GM21723 (cell line): ENCODE measurements around the gene PTPRM.

ENCODE experiments used
- ATAC-seq: cut with Tn5 transposase; IDR thresholded peaks from one replicate; pipeline ENCODE4 v1.9.1; 2021; ENCODE audit warnings: mild to moderate bottlenecking, moderate library complexity; ENCODE audit not compliant: unreplicated experiment

Gene PTPRM

GRCh38 chr18:7885865-7886264 lies 318.7 kb downstream of the PTPRM start:
- ATAC-seq, result no peak

- no peak for ATAC-seq
Measured at GRCh38 chr18:7886436-7886835, 319.3 kb downstream of the PTPRM start.

- no peak for ATAC-seq
Measured at GRCh38 chr18:7889515-7889914, 322.4 kb downstream of the PTPRM start.

- ATAC-seq, result no peak
Measured at GRCh38 chr18:7890075-7890474, 323.0 kb downstream of the PTPRM start.

- ATAC-seq, result no peak
Measured at GRCh38 chr18:7892556-7892955, 325.4 kb downstream of the PTPRM start.

GRCh38 chr18:7894592-7894991 lies 327.5 kb downstream of the PTPRM start:
- no peak for ATAC-seq

- no peak for ATAC-seq
Measured at GRCh38 chr18:7895346-7895745, 328.2 kb downstream of the PTPRM start.

- ATAC-seq, result no peak
Measured at GRCh38 chr18:7896161-7896560, 329.0 kb downstream of the PTPRM start.

- ATAC-seq, result no peak
Measured at GRCh38 chr18:7896805-7897518, 329.8 kb downstream of the PTPRM start.

- no peak for ATAC-seq
Measured at GRCh38 chr18:7898181-7898580, 331.1 kb downstream of the PTPRM start.

GRCh38 chr18:7899078-7899477 lies 332.0 kb downstream of the PTPRM start:
- ATAC-seq, result no peak

- ATAC-seq, result no peak
Measured at GRCh38 chr18:7900091-7900490, 333.0 kb downstream of the PTPRM start.

- no peak for ATAC-seq
Measured at GRCh38 chr18:7901657-7902056, 334.5 kb downstream of the PTPRM start.

GRCh38 chr18:7902399-7902839 lies 335.3 kb downstream of the PTPRM start:
- no peak for ATAC-seq

- no peak for ATAC-seq
Measured at GRCh38 chr18:7904529-7904928, 337.4 kb downstream of the PTPRM start.

- no peak for ATAC-seq
Measured at GRCh38 chr18:7908681-7909299, 341.7 kb downstream of the PTPRM start.

GRCh38 chr18:7914834-7915670 lies 347.9 kb downstream of the PTPRM start:
- no peak for ATAC-seq

GRCh38 chr18:7918701-7919100 lies 351.6 kb downstream of the PTPRM start:
- ATAC-seq, result no peak

- no peak for ATAC-seq
Measured at GRCh38 chr18:7919565-7919964, 352.4 kb downstream of the PTPRM start.

GRCh38 chr18:7921938-7922587 lies 354.9 kb downstream of the PTPRM start:
- ATAC-seq, result no peak

GRCh38 chr18:7923105-7923504 lies 356.0 kb downstream of the PTPRM start:
- no peak for ATAC-seq
